Measurements from ENCODE around the gene FKBP15.

FKBP15 gene

GRCh38 chr9:113215132-113215531, 5.9 kb downstream of the FKBP15 start:
- Histone ChIP-seq H3K4me3 (ENCODE audit: low read length in 2 of 2) (no peak overlapping the region), H3K9ac (ENCODE audit: low read length in 2 of 2) (no peak overlapping the region), H3K4me1 (ENCODE audit: control insufficient read depth, insufficient read depth, low read length) (peaks cover 5% of the 10 kb centered on the region), H3K9me3 (ENCODE audit: control insufficient read depth in 2 of 2, low read length in 2 of 2) (no peaks in the 10 kb centered on the region), H3K36me3 (ENCODE audit: control insufficient read depth in 2 of 2, insufficient read depth in 2 of 2, low read length in 2 of 2) (peaks cover 3 to 6% of the 10 kb centered on the region in 2 donors), H3K27me3 (ENCODE audit: control insufficient read depth in 1 of 2, insufficient read depth in 2 of 2, low read length in 2 of 2) (no peaks in the 10 kb centered on the region), H3K27ac (ENCODE audit: low read length) (no peak overlapping the region)

- H3K27ac ChIP-seq (ENCODE audit: low read length), result no peak overlapping the region
- H3K4me3 ChIP-seq (ENCODE audit: low read length in 2 of 2), result no peak overlapping the region
- no peak overlapping the region for H3K9ac ChIP-seq (ENCODE audit: low read length in 2 of 2)
- no peaks in the 10 kb centered on the region for H3K9me3 ChIP-seq (ENCODE audit: control insufficient read depth in 2 of 2, low read length in 2 of 2)
- no peaks in the 10 kb centered on the region for H3K27me3 ChIP-seq (ENCODE audit: control insufficient read depth in 1 of 2, insufficient read depth in 2 of 2, low read length in 2 of 2)
- H3K4me1 ChIP-seq (ENCODE audit: control insufficient read depth, insufficient read depth, low read length), result no peaks in the 10 kb centered on the region
- H3K36me3 ChIP-seq (ENCODE audit: control insufficient read depth in 2 of 2, insufficient read depth in 2 of 2, low read length in 2 of 2), result peaks cover 16 to 18% of the 10 kb centered on the region in 2 donors
These were observed 10.3 kb downstream of the FKBP15 start for GRCh38 chr9:113210815-113211214.

- H3K27ac ChIP-seq (ENCODE audit: low read length), result no peak overlapping the region
- no peaks in the 10 kb centered on the region for H3K27me3 ChIP-seq (ENCODE audit: control insufficient read depth in 1 of 2, insufficient read depth in 2 of 2, low read length in 2 of 2)
- no peak overlapping the region for H3K4me3 ChIP-seq (ENCODE audit: low read length in 2 of 2)
- no peaks in the 10 kb centered on the region for H3K4me1 ChIP-seq (ENCODE audit: control insufficient read depth, insufficient read depth, low read length)
- no peaks in the 10 kb centered on the region for H3K9me3 ChIP-seq (ENCODE audit: control insufficient read depth in 2 of 2, low read length in 2 of 2)
- H3K9ac ChIP-seq (ENCODE audit: low read length in 2 of 2), result no peak overlapping the region
- peaks cover 16 to 32% of the 10 kb centered on the region in 2 donors for H3K36me3 ChIP-seq (ENCODE audit: control insufficient read depth in 2 of 2, insufficient read depth in 2 of 2, low read length in 2 of 2)
These were observed 15.2 kb downstream of the FKBP15 start for GRCh38 chr9:113205861-113206260.

GRCh38 chr9:113205432-113205831, 15.6 kb downstream of the FKBP15 start:
- no peak overlapping the region for H3K4me3 ChIP-seq (ENCODE audit: low read length in 2 of 2)
- H3K9me3 ChIP-seq (ENCODE audit: control insufficient read depth in 2 of 2, low read length in 2 of 2), result no peaks in the 10 kb centered on the region
- H3K9ac ChIP-seq (ENCODE audit: low read length in 2 of 2), result no peak overlapping the region
- H3K4me1 ChIP-seq (ENCODE audit: control insufficient read depth, insufficient read depth, low read length), result no peaks in the 10 kb centered on the region
- no peaks in the 10 kb centered on the region for H3K27me3 ChIP-seq (ENCODE audit: control insufficient read depth in 1 of 2, insufficient read depth in 2 of 2, low read length in 2 of 2)
- no peak overlapping the region for H3K27ac ChIP-seq (ENCODE audit: low read length)
- peaks cover 14 to 29% of the 10 kb centered on the region in 2 donors for H3K36me3 ChIP-seq (ENCODE audit: control insufficient read depth in 2 of 2, insufficient read depth in 2 of 2, low read length in 2 of 2)

- no peaks in the 10 kb centered on the region for H3K4me1 ChIP-seq (ENCODE audit: control insufficient read depth, insufficient read depth, low read length)
- H3K9me3 ChIP-seq (ENCODE audit: control insufficient read depth in 2 of 2, low read length in 2 of 2), result no peaks in the 10 kb centered on the region
- H3K27ac ChIP-seq (ENCODE audit: low read length), result no peak overlapping the region
- no peak overlapping the region for H3K9ac ChIP-seq (ENCODE audit: low read length in 2 of 2)
- H3K4me3 ChIP-seq (ENCODE audit: low read length in 2 of 2), result no peak overlapping the region
- H3K36me3 ChIP-seq (ENCODE audit: control insufficient read depth in 2 of 2, insufficient read depth in 2 of 2, low read length in 2 of 2), result peaks cover 27 to 44% of the 10 kb centered on the region in 2 donors
- H3K27me3 ChIP-seq (ENCODE audit: control insufficient read depth in 1 of 2, insufficient read depth in 2 of 2, low read length in 2 of 2), result no peaks in the 10 kb centered on the region
These were observed 21.3 kb downstream of the FKBP15 start for GRCh38 chr9:113199683-113200329.

- peaks cover 35 to 37% of the 10 kb centered on the region in 2 donors for H3K36me3 ChIP-seq (ENCODE audit: control insufficient read depth in 2 of 2, insufficient read depth in 2 of 2, low read length in 2 of 2)
- H3K4me1 ChIP-seq (ENCODE audit: control insufficient read depth, insufficient read depth, low read length), result no peaks in the 10 kb centered on the region
- H3K9me3 ChIP-seq (ENCODE audit: control insufficient read depth in 2 of 2, low read length in 2 of 2), result no peaks in the 10 kb centered on the region
- H3K27ac ChIP-seq (ENCODE audit: low read length), result no peak overlapping the region
- no peak overlapping the region for H3K4me3 ChIP-seq (ENCODE audit: low read length in 2 of 2)
- no peaks in the 10 kb centered on the region for H3K27me3 ChIP-seq (ENCODE audit: control insufficient read depth in 1 of 2, insufficient read depth in 2 of 2, low read length in 2 of 2)
- no peak overlapping the region for H3K9ac ChIP-seq (ENCODE audit: low read length in 2 of 2)
These were observed 28.6 kb downstream of the FKBP15 start for GRCh38 chr9:113192455-113192854.

GRCh38 chr9:113187929-113188595, 33.0 kb downstream of the FKBP15 start:
- Histone ChIP-seq H3K27me3 (ENCODE audit: control insufficient read depth in 1 of 2, insufficient read depth in 2 of 2, low read length in 2 of 2) (no peaks in the 10 kb centered on the region), H3K4me1 (ENCODE audit: control insufficient read depth, insufficient read depth, low read length) (no peaks in the 10 kb centered on the region), H3K9ac (ENCODE audit: low read length in 2 of 2) (no peak overlapping the region), H3K36me3 (ENCODE audit: control insufficient read depth in 2 of 2, insufficient read depth in 2 of 2, low read length in 2 of 2) (peaks cover 60% of the 10 kb centered on the region in 2 donors), H3K9me3 (ENCODE audit: control insufficient read depth in 2 of 2, low read length in 2 of 2) (no peaks in the 10 kb centered on the region), H3K4me3 (ENCODE audit: low read length in 2 of 2) (no peak overlapping the region), H3K27ac (ENCODE audit: low read length) (no peak overlapping the region)

- Histone ChIP-seq H3K27me3 (ENCODE audit: control insufficient read depth in 1 of 2, insufficient read depth in 2 of 2, low read length in 2 of 2) (no peaks in the 10 kb centered on the region), H3K9ac (ENCODE audit: low read length in 2 of 2) (no peak overlapping the region), H3K4me1 (ENCODE audit: control insufficient read depth, insufficient read depth, low read length) (no peaks in the 10 kb centered on the region), H3K27ac (ENCODE audit: low read length) (no peak overlapping the region), H3K4me3 (ENCODE audit: low read length in 2 of 2) (no peak overlapping the region), H3K36me3 (ENCODE audit: control insufficient read depth in 2 of 2, insufficient read depth in 2 of 2, low read length in 2 of 2) (peaks cover 69% of the 10 kb centered on the region in 2 donors), H3K9me3 (ENCODE audit: control insufficient read depth in 2 of 2, low read length in 2 of 2) (no peaks in the 10 kb centered on the region)
These were observed 34.8 kb downstream of the FKBP15 start for GRCh38 chr9:113186137-113186755.

GRCh38 chr9:113185271-113185670, 35.8 kb downstream of the FKBP15 start:
- no peak overlapping the region for H3K27ac ChIP-seq (ENCODE audit: low read length)

GRCh38 chr9:113184539-113184938, 36.5 kb downstream of the FKBP15 start:
- H3K4me3 ChIP-seq (ENCODE audit: low read length in 2 of 2), result no peak overlapping the region
- H3K27me3 ChIP-seq (ENCODE audit: control insufficient read depth in 1 of 2, insufficient read depth in 2 of 2, low read length in 2 of 2), result no peaks in the 10 kb centered on the region
- peaks cover 71 to 77% of the 10 kb centered on the region in 2 donors for H3K36me3 ChIP-seq (ENCODE audit: control insufficient read depth in 2 of 2, insufficient read depth in 2 of 2, low read length in 2 of 2)
- H3K9me3 ChIP-seq (ENCODE audit: control insufficient read depth in 2 of 2, low read length in 2 of 2), result no peaks in the 10 kb centered on the region
- no peak overlapping the region for H3K9ac ChIP-seq (ENCODE audit: low read length in 2 of 2)
- no peak overlapping the region for H3K27ac ChIP-seq (ENCODE audit: low read length)
- no peaks in the 10 kb centered on the region for H3K4me1 ChIP-seq (ENCODE audit: control insufficient read depth, insufficient read depth, low read length)

More at GRCh38 chr9:113185271-113185670, 35.8 kb downstream of the FKBP15 start:
- peaks cover 70 to 77% of the 10 kb centered on the region in 2 donors for H3K36me3 ChIP-seq (ENCODE audit: control insufficient read depth in 2 of 2, insufficient read depth in 2 of 2, low read length in 2 of 2)
- no peaks in the 10 kb centered on the region for H3K9me3 ChIP-seq (ENCODE audit: control insufficient read depth in 2 of 2, low read length in 2 of 2)
- H3K9ac ChIP-seq (ENCODE audit: low read length in 2 of 2), result no peak overlapping the region
- no peaks in the 10 kb centered on the region for H3K27me3 ChIP-seq (ENCODE audit: control insufficient read depth in 1 of 2, insufficient read depth in 2 of 2, low read length in 2 of 2)
- no peaks in the 10 kb centered on the region for H3K4me1 ChIP-seq (ENCODE audit: control insufficient read depth, insufficient read depth, low read length)
- H3K4me3 ChIP-seq (ENCODE audit: low read length in 2 of 2), result no peak overlapping the region
